H1 (cell line): ENCODE measurements around the gene ATG4D.

Source experiments
- CTCF ChIP-seq, 3 experiments: IDR thresholded peaks; 1 replicate in 2 of 3; 2 replicates in 1 of 3; pipeline versions ENCODE4 v1.5.1 to v1.6.1; 2011; ENCODE audit warnings: low read length in 3 of 3, mild to moderate bottlenecking in 3 of 3, inconsistent platforms in 2 of 3, low read depth in 1 of 3, moderate library complexity in 1 of 3; ENCODE audit not compliant: insufficient read depth in 1 of 3; ENCODE audit errors: control extremely low read depth in 1 of 3
- EZH2 ChIP-seq: fragments of 200-600 bp; sonication (generic); IDR thresholded peaks from 2 replicates; pipeline ENCODE4 v1.7.1; 2012; ENCODE audit warnings: low read depth, mild to moderate bottlenecking, moderate library complexity, low read length, inconsistent platforms; ENCODE audit not compliant: severe bottlenecking
- HDAC2 ChIP-seq, 2 experiments: fragments of 300-600 bp in 1 of 2; sonication (generic) in 1 of 2; IDR thresholded peaks; 2 replicates each; pipeline ENCODE4 v1.6.1; 2011 to 2012; ENCODE audit warnings: low read depth in 2 of 2, low read length in 2 of 2, mild to moderate bottlenecking in 2 of 2, moderate library complexity in 2 of 2, borderline replicate concordance in 1 of 2, inconsistent platforms in 1 of 2
- HDAC6 ChIP-seq: IDR thresholded peaks from one replicate; pipeline ENCODE4 v1.7.1; 2012; ENCODE audit warnings: low read depth, mild to moderate bottlenecking, inconsistent platforms, low read length, moderate library complexity
- KDM1A ChIP-seq: fragments of 200-600, 300-600 bp; sonication (generic); IDR thresholded peaks from 2 replicates; pipeline ENCODE4 v1.7.1; 2016; ENCODE audit warnings: mild to moderate bottlenecking, low read length, borderline replicate concordance
- POLR2AphosphoS5 ChIP-seq: IDR thresholded peaks from 2 replicates; pipeline ENCODE4 v1.6.1; 2011; ENCODE audit warnings: low read depth, low read length
- RAD21 ChIP-seq, 2 experiments: IDR thresholded peaks in 1 of 2; conservative IDR thresholded peaks in 1 of 2; 2 replicates each; pipeline ENCODE4 v1.6.1; 2011; ENCODE audit warnings: low read depth in 2 of 2, low read length in 2 of 2, improper control_type of control experiment in 1 of 2, inconsistent platforms in 1 of 2, mild to moderate bottlenecking in 1 of 2, moderate library complexity in 1 of 2
- RBBP5 ChIP-seq: IDR thresholded peaks from 2 replicates; pipeline ENCODE4 v1.7.1; 2012; ENCODE audit warnings: low read depth, mild to moderate bottlenecking, inconsistent platforms, low read length, moderate library complexity, borderline replicate concordance
- RXRA ChIP-seq: IDR thresholded peaks from 2 replicates; pipeline ENCODE4 v1.6.1; 2011; ENCODE audit warnings: low read depth, mild to moderate bottlenecking, low read length, moderate library complexity; ENCODE audit not compliant: insufficient read depth
- SAP30 ChIP-seq: fragments of 300-600 bp; sonication (generic); IDR thresholded peaks from 2 replicates; pipeline ENCODE4 v1.7.1; 2012; ENCODE audit warnings: low read length, moderate library complexity, mild to moderate bottlenecking, inconsistent platforms; ENCODE audit not compliant: insufficient read depth, insufficient replicate concordance
- TBP ChIP-seq: IDR thresholded peaks from 2 replicates; pipeline ENCODE4 v1.6.1; 2011; ENCODE audit warnings: low read depth, low read length, improper control_type of control experiment

GRCh38 chr19:10544753-10545251 is 1.1 kb downstream of the ATG4D start:
- no peak for TF ChIP-seq CTCF (IDR thresholded peaks at IDR 0.05; ENCODE audit: control extremely low read depth in 1 of 3, insufficient read depth in 1 of 3, low read depth in 1 of 3, low read length in 3 of 3)
- TF ChIP-seq RXRA: no peak
- TF ChIP-seq RAD21 (IDR thresholded peaks at IDR 0.05 in 1 of 2, conservative IDR thresholded peaks at IDR 0.05 in 1 of 2; ENCODE audit: low read depth in 2 of 2, low read length in 2 of 2): no peak
- no peak for TF ChIP-seq HDAC2 (IDR thresholded peaks at IDR 0.05; ENCODE audit: borderline replicate concordance in 1 of 2, low read depth in 2 of 2, low read length in 2 of 2)
- TF ChIP-seq EZH2: no peak
- no peak for TF ChIP-seq POLR2AphosphoS5
- TF ChIP-seq RBBP5: no peak
- TF ChIP-seq HDAC6: no peak
- TF ChIP-seq KDM1A: no peak
- no peak for TF ChIP-seq TBP
- TF ChIP-seq SAP30: no peak
